ENCODE measurements around the gene PTPRB. TPM values are rescaled to one million over a fixed set of nuclear protein-coding genes. Genes with fewer than 3 reads are reported as not detected.

Gene PTPRB
- total and polyA plus RNA-seq, 2 of the 8 experiments (the other 6 are each of a cell fraction or from before 2014, with no cell fraction given): 0.36 to 0.58 TPM

DNA sequence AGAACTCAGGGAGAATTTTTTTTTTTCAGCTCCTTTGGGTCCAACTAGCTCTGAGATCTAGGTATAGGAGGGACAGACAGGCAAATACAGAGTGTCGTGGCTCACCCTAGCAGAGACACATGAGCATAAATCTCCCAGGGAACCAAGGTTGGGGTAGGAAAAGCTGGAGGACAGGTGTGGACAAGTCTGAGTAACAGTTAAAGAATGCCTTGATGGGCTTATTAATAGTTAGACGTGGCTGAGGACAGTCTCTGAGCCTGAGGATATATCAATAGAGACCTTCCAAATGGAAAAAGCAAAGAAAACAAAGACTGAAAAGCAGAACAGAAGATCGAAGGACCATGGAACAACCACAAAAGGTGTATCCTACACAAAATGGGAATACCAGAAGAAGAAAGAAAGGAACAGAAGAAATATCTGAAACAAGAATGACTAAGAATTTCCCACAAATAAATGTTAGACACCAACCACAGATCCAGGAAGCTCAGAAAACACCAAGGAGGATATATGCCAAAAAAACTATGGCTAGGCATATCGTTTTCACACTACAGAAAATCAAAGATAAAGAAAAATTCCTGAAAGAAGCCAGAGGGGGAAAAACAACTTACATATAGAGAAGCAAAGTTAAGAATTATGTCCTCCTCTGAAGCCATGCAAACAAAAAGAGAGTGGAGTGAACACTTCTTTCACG, 80.9 kb downstream of the PTPRB start:
- H2BK120ac ChIP-seq (replicated peaks; ENCODE audit: low read depth, low read length): no peak overlapping the region
- H3K4me3 ChIP-seq (ENCODE audit: extremely low read depth in 1 of 4, insufficient read depth in 2 of 4, low read depth in 3 of 4, low read length in 4 of 4): no peak overlapping the region
- H3K4me1 ChIP-seq (replicated peaks in 1 of 4; ENCODE audit: control insufficient read depth in 3 of 4, insufficient read depth in 4 of 4, low read length in 3 of 4): peaks cover 0 to 2% (median 0%) of the 10 kb centered on the region in 4 experiments; a peak in 1 of 7 replicates
- no peak overlapping the region for H2BK15ac ChIP-seq (ENCODE audit: low read length)
- H4K91ac ChIP-seq (replicated peaks; ENCODE audit: insufficient read length, low read length): no peak overlapping the region
- no peak overlapping the region for H3K27ac ChIP-seq (ENCODE audit: low read depth, low read length)
- no peak overlapping the region for H3K23ac ChIP-seq (ENCODE audit: insufficient read length)
- no peak overlapping the region for H3K14ac ChIP-seq (ENCODE audit: insufficient read length)
- CTCF ChIA-PET (ENCODE audit: partially characterized antibody): interaction anchor here (0.6 to 1.3 kb wide), 4 partner anchors 9 to 867 kb away, joined by 3 read pairs; no protein-coding TSS in a partner anchor
- DNase-seq (ENCODE audit: low read depth in 1 of 2, low spot score in 2 of 2) (no peak), FAIRE-seq (no peak)
- H4K20me1 ChIP-seq (replicated peaks in 1 of 2; ENCODE audit: control insufficient read depth in 1 of 2, insufficient read depth in 2 of 2, low read length in 2 of 2): no peaks in the 10 kb centered on the region
- no peaks in the 10 kb centered on the region for H3K79me2 ChIP-seq (ENCODE audit: control insufficient read depth in 1 of 2, insufficient read depth in 2 of 2, low read length in 2 of 2)
- no peak overlapping the region for H2BK5ac ChIP-seq (ENCODE audit: low read depth, low read length)
- no peak overlapping the region for H3K56ac ChIP-seq (replicated peaks; ENCODE audit: insufficient read length, low read depth, low read length)
- no peak overlapping the region for H2BK12ac ChIP-seq (ENCODE audit: low read depth, low read length)
- no peaks in the 10 kb centered on the region for H3K27me3 ChIP-seq (replicated peaks in 1 of 4; ENCODE audit: control insufficient read depth in 3 of 4, extremely low read depth in 1 of 4, insufficient read depth in 3 of 4, low read length in 3 of 4)
- H2AK5ac ChIP-seq (ENCODE audit: low read depth, low read length): no peak overlapping the region
- H3K18ac ChIP-seq (ENCODE audit: extremely low read depth, low read length): no peak overlapping the region
- POLR2A ChIA-PET (ENCODE audit: partially characterized antibody): interaction anchor here (0.6 kb wide), 1 partner anchor 1166 kb away, joined by 3 read pairs; no protein-coding TSS in a partner anchor
- no peaks in the 10 kb centered on the region for H3K79me1 ChIP-seq (ENCODE audit: low read depth, low read length)
- H3K4me2 ChIP-seq (ENCODE audit: insufficient read depth in 1 of 2, low read depth in 2 of 2, low read length in 2 of 2): no peak overlapping the region
- H3K9ac ChIP-seq (replicated peaks in 1 of 4; ENCODE audit: extremely low read depth in 1 of 4, low read depth in 3 of 4, low read length in 3 of 4): no peak overlapping the region
- H2AFZ ChIP-seq (ENCODE audit: low read length): no peak overlapping the region
- H4K8ac ChIP-seq (ENCODE audit: extremely low read depth, insufficient read depth, low read length): no peak overlapping the region
- WGBS, 2 experiments (ENCODE audit: extremely low coverage in 1 of 2, insufficient coverage in 1 of 2, insufficient read length in 1 of 2, insufficient replicate concordance in 2 of 2, low coverage in 1 of 2, low lambda C conversion rate in 2 of 2, missing lambda C conversion rate in 1 of 2): 87% methylated on average over 5 of the region's 5 CpGs; no CpG with 5 or more reads in 1 of the 2 experiments
- no peak overlapping the region for H3K4ac ChIP-seq (replicated peaks; ENCODE audit: insufficient read length, low read depth, low read length)
- H3K9me3 ChIP-seq (ENCODE audit: insufficient read depth in 2 of 2, low read depth in 1 of 2, low read length in 1 of 2): no peaks in the 10 kb centered on the region; a peak in 2 of 4 replicates
- H3K23me2 ChIP-seq (ENCODE audit: low read depth, low read length): no peaks in the 10 kb centered on the region
- no peak overlapping the region for H4K5ac ChIP-seq (ENCODE audit: insufficient read length, low read depth, low read length)
- no peaks in the 10 kb centered on the region for H3K36me3 ChIP-seq (ENCODE audit: control insufficient read depth in 2 of 4, insufficient read depth in 4 of 4, low read length in 3 of 4)
- H2BK20ac ChIP-seq (ENCODE audit: low read length): no peak overlapping the region
- no peak for TF ChIP-seq KDM5A (IDR thresholded peaks at IDR 0.05; ENCODE audit: low read length)
- no peak for TF ChIP-seq MAFK (IDR thresholded peaks at IDR 0.05; ENCODE audit: low read depth, low read length)
- TF ChIP-seq TBP (IDR thresholded peaks at IDR 0.05; ENCODE audit: low read depth, low read length): no peak
- no peak for TF ChIP-seq TCF12 (IDR thresholded peaks at IDR 0.05; ENCODE audit: low read depth, low read length)
- no peak for TF ChIP-seq CBX8 (IDR thresholded peaks at IDR 0.05; ENCODE audit: borderline replicate concordance, low read depth, low read length)
- no peak for TF ChIP-seq GTF2F1 (IDR thresholded peaks at IDR 0.05; ENCODE audit: borderline replicate concordance, low read depth, low read length)
- TF ChIP-seq, protein P1, sequence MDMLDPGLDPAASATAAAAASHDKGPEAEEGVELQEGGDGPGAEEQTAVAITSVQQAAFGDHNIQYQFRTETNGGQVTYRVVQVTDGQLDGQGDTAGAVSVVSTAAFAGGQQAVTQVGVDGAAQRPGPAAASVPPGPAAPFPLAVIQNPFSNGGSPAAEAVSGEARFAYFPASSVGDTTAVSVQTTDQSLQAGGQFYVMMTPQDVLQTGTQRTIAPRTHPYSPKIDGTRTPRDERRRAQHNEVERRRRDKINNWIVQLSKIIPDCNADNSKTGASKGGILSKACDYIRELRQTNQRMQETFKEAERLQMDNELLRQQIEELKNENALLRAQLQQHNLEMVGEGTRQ (IDR thresholded peaks at IDR 0.05; ENCODE audit: low read length): no peak
- no peak for TF ChIP-seq CEBPB (IDR thresholded peaks at IDR 0.05; ENCODE audit: low read depth, low read length)
- TF ChIP-seq, protein P2, sequence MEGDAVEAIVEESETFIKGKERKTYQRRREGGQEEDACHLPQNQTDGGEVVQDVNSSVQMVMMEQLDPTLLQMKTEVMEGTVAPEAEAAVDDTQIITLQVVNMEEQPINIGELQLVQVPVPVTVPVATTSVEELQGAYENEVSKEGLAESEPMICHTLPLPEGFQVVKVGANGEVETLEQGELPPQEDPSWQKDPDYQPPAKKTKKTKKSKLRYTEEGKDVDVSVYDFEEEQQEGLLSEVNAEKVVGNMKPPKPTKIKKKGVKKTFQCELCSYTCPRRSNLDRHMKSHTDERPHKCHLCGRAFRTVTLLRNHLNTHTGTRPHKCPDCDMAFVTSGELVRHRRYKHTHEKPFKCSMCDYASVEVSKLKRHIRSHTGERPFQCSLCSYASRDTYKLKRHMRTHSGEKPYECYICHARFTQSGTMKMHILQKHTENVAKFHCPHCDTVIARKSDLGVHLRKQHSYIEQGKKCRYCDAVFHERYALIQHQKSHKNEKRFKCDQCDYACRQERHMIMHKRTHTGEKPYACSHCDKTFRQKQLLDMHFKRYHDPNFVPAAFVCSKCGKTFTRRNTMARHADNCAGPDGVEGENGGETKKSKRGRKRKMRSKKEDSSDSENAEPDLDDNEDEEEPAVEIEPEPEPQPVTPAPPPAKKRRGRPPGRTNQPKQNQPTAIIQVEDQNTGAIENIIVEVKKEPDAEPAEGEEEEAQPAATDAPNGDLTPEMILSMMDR (IDR thresholded peaks at IDR 0.05; ENCODE audit: control extremely low read depth in 1 of 3, insufficient read depth in 1 of 3, low read depth in 1 of 3, low read length in 3 of 3): no peak
- no peak for TF ChIP-seq BACH1 (IDR thresholded peaks at IDR 0.05; ENCODE audit: low read length)

All from H1 (cell line).